ENCODE measurements around the gene HSPD1.
"Not testable (repeated sequence)": the region's sequence is repeated elsewhere in the genome, so short reads cannot be mapped to it uniquely, and the experiment has no call there.

Gene HSPD1

DNA sequence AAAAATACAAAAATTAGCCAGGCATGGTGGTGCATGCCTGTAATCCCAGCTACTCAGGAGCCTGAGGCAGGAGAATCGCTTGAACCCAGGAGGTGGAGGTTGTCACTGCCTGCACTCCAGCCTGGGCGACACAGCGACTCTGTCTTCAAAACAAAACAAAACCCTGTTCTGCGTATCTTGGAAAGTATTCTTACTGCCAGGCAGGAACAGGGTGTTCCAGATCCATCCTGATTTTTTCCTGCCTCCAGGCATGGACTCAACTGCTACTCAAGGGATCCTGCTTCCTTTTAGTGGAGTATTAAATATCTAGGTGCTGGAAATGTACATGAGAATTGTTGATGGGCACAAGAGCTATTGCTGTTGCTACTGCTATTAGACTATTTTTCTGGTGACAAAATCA is 12.3 kb downstream of the HSPD1 start:
- Histone ChIP-seq H3K36me3 (ENCODE audit: control insufficient read depth, insufficient read depth, low read length) (peaks cover 7% of the 10 kb centered on the region), H3K4me3 (ENCODE audit: low read length) (no peak overlapping the region), H3K9ac (ENCODE audit: low read length) (no peak overlapping the region), H3K4me1 (ENCODE audit: control insufficient read depth, insufficient read depth, low read length) (no peaks in the 10 kb centered on the region), H3K9me3 (ENCODE audit: control insufficient read depth, low read length) (no peaks in the 10 kb centered on the region), H3K27me3 (ENCODE audit: control insufficient read depth, insufficient read depth, low read length) (no peaks in the 10 kb centered on the region)

DNA sequence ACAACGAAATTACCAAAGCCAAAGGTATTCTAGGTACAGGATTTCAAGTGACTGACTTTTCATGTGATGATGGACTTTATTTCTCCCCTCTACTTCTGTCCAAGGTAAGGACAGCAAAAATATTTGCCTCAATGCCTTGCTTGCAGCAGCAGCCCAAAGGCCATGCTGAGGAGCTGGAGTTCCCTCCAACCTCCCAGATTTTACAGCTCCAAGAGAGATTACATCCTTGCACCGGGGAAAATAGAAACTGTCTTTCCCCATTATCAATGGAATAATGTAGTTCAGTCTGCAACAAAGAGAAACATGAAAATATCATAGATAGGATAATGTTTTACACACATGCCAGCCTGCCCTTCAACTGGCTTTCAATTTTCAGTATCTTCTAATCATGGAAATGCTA is 13.5 kb downstream of the HSPD1 start:
- Histone ChIP-seq H3K27me3 (ENCODE audit: control insufficient read depth, insufficient read depth, low read length) (no peaks in the 10 kb centered on the region), H3K4me1 (ENCODE audit: control insufficient read depth, insufficient read depth, low read length) (no peaks in the 10 kb centered on the region), H3K9me3 (ENCODE audit: control insufficient read depth, low read length) (no peaks in the 10 kb centered on the region), H3K36me3 (ENCODE audit: control insufficient read depth, insufficient read depth, low read length) (peaks cover 7% of the 10 kb centered on the region), H3K4me3 (ENCODE audit: low read length) (no peak overlapping the region), H3K9ac (ENCODE audit: low read length) (no peak overlapping the region)

DNA sequence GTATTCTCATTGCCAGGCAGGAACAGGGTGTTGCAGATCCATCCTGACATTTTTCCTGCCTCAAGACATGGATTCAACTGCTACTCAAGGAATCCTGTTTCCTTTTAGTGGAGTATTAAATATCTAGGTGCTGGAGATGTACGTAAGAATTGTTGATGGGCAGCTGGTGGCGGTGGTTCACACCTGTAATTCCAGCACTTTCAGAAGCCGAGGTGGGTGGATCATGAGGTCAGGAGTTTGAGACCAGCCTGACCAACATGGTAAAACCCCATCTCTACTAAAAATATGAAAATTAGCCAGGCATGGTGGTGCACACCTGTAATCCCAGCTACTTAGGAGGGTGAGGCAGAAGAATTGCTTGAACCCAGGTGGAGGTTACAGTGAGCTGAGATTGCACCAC is 15.4 kb downstream of the HSPD1 start:
- not testable (repeated sequence) for H3K27me3 ChIP-seq (ENCODE audit: control insufficient read depth, insufficient read depth, low read length); H3K4me3 ChIP-seq (ENCODE audit: low read length); H3K4me1 ChIP-seq (ENCODE audit: control insufficient read depth, insufficient read depth, low read length); H3K9me3 ChIP-seq (ENCODE audit: control insufficient read depth, low read length); H3K36me3 ChIP-seq (ENCODE audit: control insufficient read depth, insufficient read depth, low read length); H3K9ac ChIP-seq (ENCODE audit: low read length)

DNA sequence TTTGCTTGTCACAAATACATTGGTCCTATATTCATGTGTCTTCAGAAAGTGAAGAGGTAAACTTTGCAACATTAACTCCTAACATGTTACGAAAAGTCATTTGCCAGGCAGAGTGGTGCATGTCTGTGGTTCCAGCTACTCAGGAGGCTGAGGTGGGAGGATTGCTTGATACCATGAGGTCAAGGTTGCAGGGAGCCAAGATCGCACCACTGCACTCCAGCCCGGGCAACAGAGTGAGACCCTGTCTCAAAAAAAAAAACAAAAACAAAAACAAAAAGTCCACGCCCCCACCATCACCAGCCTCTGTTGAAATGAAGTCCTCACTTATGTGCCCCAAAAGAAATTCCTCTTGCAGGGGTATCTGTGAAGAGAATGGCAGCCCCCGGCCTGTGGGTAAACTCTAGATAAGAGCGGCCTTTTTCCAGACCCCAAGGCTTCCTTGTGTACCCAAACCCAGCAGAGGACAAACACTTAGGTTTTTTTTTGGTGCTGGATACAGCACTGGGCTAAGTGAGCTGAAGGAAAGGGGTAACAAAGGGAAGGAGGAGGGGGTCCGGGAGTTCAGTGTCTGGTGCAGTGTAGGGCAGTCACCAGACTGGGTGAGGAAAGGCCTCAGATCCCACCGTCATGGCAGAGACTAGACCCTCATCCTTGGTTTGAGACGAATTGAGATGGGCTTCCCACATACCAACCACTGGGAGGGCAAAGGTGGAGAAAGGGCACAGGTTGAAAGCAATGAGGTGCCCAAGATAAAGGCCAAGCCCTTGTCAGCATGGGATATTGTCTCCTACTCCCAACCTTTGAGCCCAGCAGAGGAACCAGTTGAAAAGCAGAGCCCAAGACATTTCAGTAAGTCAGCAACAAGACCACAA is 19.2 kb downstream of the HSPD1 start:
- peaks cover 10% of the 10 kb centered on the region for H3K36me3 ChIP-seq (ENCODE audit: control insufficient read depth, insufficient read depth, low read length)
- H3K4me3 ChIP-seq (ENCODE audit: low read length) = no peak overlapping the region
- H3K9ac ChIP-seq (ENCODE audit: low read length) = no peak overlapping the region
- no peaks in the 10 kb centered on the region for H3K9me3 ChIP-seq (ENCODE audit: control insufficient read depth, low read length)
- no peaks in the 10 kb centered on the region for H3K27me3 ChIP-seq (ENCODE audit: control insufficient read depth, insufficient read depth, low read length)
- no peaks in the 10 kb centered on the region for H3K4me1 ChIP-seq (ENCODE audit: control insufficient read depth, insufficient read depth, low read length)

DNA sequence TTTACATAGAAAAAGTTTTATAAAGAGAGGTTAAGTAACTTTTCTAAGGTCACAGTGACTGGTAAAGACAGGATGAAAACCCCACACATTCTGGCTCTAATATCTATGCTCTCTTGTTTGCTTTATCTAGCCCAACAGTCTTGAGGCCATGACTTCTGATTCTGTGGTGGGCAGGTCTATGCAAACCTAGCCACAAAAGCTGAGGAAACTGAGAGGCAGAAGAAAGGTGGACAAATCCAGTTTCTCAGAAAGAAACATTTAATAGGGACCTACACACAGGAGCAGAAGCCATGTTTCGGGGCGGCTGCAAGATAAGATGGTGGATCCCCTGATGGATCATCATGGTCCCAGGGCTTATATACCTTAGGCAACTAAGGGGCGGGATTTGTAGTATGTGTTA is 21.8 kb downstream of the HSPD1 start:
- H3K9ac ChIP-seq (ENCODE audit: low read length) = no peak overlapping the region
- H3K4me1 ChIP-seq (ENCODE audit: control insufficient read depth, insufficient read depth, low read length) = no peaks in the 10 kb centered on the region
- no peaks in the 10 kb centered on the region for H3K9me3 ChIP-seq (ENCODE audit: control insufficient read depth, low read length)
- no peak overlapping the region for H3K4me3 ChIP-seq (ENCODE audit: low read length)
- H3K36me3 ChIP-seq (ENCODE audit: control insufficient read depth, insufficient read depth, low read length) = peaks cover 10% of the 10 kb centered on the region
- no peaks in the 10 kb centered on the region for H3K27me3 ChIP-seq (ENCODE audit: control insufficient read depth, insufficient read depth, low read length)

DNA sequence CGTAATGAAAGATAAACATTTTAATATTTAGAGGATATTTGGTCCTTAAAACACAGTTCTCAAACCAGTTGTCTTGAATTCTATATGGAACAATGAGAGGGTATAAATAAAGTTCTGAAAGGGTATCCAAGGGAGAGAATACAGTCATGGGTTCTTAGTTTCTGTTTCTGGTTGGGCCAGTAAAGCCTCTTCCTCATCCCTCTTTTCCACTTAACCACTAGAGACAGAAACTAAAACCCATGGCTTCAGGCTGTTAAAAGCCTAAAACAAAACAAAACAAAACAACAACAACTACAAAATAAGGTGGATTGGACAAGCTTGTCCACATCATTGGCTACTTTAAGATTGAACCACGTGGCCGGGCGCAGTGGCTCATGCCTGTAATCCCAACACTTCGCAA is 27.5 kb downstream of the HSPD1 start:
- Histone ChIP-seq H3K36me3 (ENCODE audit: control insufficient read depth, insufficient read depth, low read length) (peaks cover 8% of the 10 kb centered on the region), H3K27me3 (ENCODE audit: control insufficient read depth, insufficient read depth, low read length) (no peaks in the 10 kb centered on the region), H3K4me1 (ENCODE audit: control insufficient read depth, insufficient read depth, low read length) (no peaks in the 10 kb centered on the region), H3K9ac (ENCODE audit: low read length) (no peak overlapping the region), H3K9me3 (ENCODE audit: control insufficient read depth, low read length) (no peaks in the 10 kb centered on the region), H3K4me3 (ENCODE audit: low read length) (no peak overlapping the region)

DNA sequence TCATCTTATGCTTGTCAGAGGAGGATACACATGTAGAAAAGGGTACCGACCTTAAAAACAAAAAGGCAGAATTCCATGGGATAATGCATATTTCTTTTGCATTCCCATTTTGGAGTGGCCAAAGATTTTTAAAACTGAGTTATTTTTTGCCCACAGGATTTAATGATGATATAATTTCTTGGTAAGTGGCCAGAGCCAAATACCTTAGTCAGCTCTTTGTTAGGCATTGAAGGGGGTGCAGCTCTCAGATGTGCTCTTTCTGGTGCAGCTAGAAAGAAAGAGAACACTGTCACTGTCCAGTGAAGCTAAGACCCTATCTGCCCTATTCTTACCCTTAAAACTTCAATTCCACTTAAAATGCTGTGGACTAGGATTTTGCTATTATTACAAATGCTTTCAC is 35.5 kb downstream of the HSPD1 start:
- H3K36me3 ChIP-seq (ENCODE audit: control insufficient read depth, insufficient read depth, low read length) = peaks cover 4% of the 10 kb centered on the region
- no peaks in the 10 kb centered on the region for H3K27me3 ChIP-seq (ENCODE audit: control insufficient read depth, insufficient read depth, low read length)

DNA sequence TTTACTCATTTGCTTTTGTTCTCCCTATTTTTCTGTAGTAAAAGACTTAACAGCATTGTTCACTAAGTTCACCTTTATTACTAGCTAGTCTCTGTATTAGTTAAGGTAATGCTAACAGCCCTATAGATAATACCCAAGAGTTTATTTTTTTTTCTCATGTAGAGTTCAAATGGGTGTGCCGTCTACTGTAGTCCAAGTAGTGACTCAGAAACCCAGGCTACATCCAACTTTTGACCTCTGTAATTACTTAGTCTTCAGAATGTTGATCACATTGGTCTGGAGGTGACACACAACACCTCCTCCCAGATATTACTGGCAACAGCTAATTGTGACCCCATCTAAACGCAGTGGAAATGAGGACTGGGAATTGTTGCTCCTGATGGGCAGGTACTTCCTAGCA is 38.6 kb downstream of the HSPD1 start:
- Histone ChIP-seq H3K9ac (ENCODE audit: low read length) (peak overlapping the region; percentile 10), H3K9me3 (ENCODE audit: control insufficient read depth, low read length) (no peaks in the 10 kb centered on the region), H3K4me1 (ENCODE audit: control insufficient read depth, insufficient read depth, low read length) (peaks cover 19% of the 10 kb centered on the region), H3K36me3 (ENCODE audit: control insufficient read depth, insufficient read depth, low read length) (no peaks in the 10 kb centered on the region), H3K4me3 (ENCODE audit: low read length) (no peak overlapping the region), H3K27me3 (ENCODE audit: control insufficient read depth, insufficient read depth, low read length) (no peaks in the 10 kb centered on the region)

More for the DNA sequence above, 35.5 kb downstream of the HSPD1 start:
- peaks cover 17% of the 10 kb centered on the region for H3K4me1 ChIP-seq (ENCODE audit: control insufficient read depth, insufficient read depth, low read length)
- H3K4me3 ChIP-seq (ENCODE audit: low read length) = no peak overlapping the region
- no peak overlapping the region for H3K9ac ChIP-seq (ENCODE audit: low read length)
- no peaks in the 10 kb centered on the region for H3K9me3 ChIP-seq (ENCODE audit: control insufficient read depth, low read length)

DNA sequence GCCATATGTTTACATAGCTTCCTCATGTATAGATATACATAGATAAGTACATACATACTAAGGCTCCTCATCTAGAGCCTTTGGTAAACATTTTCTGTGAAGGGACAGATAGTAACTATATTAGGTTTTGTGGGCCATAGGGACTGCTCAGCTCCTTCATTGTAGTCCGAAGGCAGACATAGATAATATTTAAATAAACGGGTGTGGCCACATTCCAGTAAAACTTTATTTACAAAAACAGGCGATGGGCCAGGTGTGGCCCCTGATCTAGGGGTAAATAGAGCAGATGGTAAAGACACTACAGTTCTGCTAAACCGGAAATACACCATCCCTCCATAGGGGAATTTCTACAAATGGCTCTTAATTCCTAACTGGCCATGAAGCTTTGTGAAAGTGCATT is 39.0 kb downstream of the HSPD1 start:
- Histone ChIP-seq H3K27me3 (ENCODE audit: control insufficient read depth, insufficient read depth, low read length) (no peaks in the 10 kb centered on the region), H3K9ac (ENCODE audit: low read length) (peak overlapping the region; percentile 10), H3K4me1 (ENCODE audit: control insufficient read depth, insufficient read depth, low read length) (peaks cover 19% of the 10 kb centered on the region), H3K36me3 (ENCODE audit: control insufficient read depth, insufficient read depth, low read length) (no peaks in the 10 kb centered on the region), H3K4me3 (ENCODE audit: low read length) (no peak overlapping the region), H3K9me3 (ENCODE audit: control insufficient read depth, low read length) (no peaks in the 10 kb centered on the region)

DNA sequence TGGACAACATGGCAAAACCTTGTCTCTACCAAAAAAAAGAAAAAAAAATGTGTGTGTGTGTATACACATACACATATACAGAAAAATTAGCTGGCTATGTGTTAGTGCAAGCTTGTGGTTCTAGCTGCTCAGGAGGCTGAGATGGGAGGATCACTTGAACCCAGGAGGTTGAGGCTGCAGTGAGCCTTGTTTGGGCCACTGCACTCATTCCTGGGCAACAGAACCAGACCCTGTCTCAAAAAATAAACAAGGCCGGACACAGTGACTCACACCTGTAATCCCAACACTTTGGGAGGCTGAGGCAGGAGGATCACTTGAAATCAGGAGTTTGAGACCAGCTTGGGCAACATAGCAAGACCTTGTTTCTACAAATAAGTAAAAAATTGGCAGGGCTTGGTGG is 44.2 kb downstream of the HSPD1 start:
- no peak overlapping the region for H3K9ac ChIP-seq (ENCODE audit: low read length)
- H3K4me3 ChIP-seq (ENCODE audit: low read length) = no peak overlapping the region
- peaks cover 16% of the 10 kb centered on the region for H3K4me1 ChIP-seq (ENCODE audit: control insufficient read depth, insufficient read depth, low read length)
- H3K27me3 ChIP-seq (ENCODE audit: control insufficient read depth, insufficient read depth, low read length) = no peaks in the 10 kb centered on the region
- no peaks in the 10 kb centered on the region for H3K9me3 ChIP-seq (ENCODE audit: control insufficient read depth, low read length)
- no peaks in the 10 kb centered on the region for H3K36me3 ChIP-seq (ENCODE audit: control insufficient read depth, insufficient read depth, low read length)

DNA sequence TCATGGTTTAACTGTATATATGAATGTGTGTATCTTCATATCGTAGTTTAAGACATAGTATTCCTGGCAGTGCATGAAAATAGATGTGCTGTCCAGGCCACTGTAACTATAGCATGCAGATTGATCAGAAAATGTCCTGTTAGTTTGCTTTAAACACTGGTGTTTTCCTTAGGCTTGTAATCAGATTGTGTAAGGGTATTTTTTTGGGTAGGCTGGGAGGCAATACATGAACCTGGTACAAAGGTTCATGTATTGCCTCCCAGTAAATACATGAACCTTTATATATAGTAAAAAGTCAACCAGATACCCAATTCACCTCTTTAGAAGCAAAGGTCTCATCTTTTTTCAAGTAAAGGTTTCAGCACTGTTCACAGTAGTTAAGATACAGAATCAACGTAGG is 44.7 kb downstream of the HSPD1 start:
- no peak overlapping the region for H3K4me3 ChIP-seq (ENCODE audit: low read length)
- no peaks in the 10 kb centered on the region for H3K9me3 ChIP-seq (ENCODE audit: control insufficient read depth, low read length)
- H3K27me3 ChIP-seq (ENCODE audit: control insufficient read depth, insufficient read depth, low read length) = no peaks in the 10 kb centered on the region
- H3K36me3 ChIP-seq (ENCODE audit: control insufficient read depth, insufficient read depth, low read length) = no peaks in the 10 kb centered on the region
- H3K9ac ChIP-seq (ENCODE audit: low read length) = peak overlapping the region; percentile 100
- peaks cover 12% of the 10 kb centered on the region for H3K4me1 ChIP-seq (ENCODE audit: control insufficient read depth, insufficient read depth, low read length)

DNA sequence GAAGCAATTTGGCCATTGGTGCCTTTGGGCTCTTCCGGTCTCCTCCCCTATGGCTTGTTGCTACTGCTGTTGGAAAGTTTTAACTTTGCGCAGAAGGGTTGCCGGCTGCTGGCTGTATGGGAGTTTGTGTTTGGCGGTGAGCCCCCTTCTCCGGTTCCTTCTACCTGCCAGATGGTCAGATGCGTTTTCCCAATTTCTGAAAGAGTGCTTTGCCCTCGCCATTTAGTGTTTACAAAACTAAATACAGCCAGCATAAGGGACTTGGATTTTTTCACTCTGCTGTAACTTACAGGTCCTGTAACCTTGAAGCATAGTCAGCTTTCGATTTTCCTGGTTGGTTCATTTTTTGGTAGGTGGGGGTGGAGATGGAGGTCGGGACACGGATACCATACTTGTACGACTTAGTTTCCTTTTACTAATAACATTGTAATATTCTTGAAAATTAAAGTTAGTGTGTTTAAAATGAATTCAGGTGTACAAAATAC is 45.7 kb downstream of the HSPD1 start:
- H3K9ac ChIP-seq (ENCODE audit: low read length) = peak overlapping the region; percentile 100
- peaks cover 5% of the 10 kb centered on the region for H3K4me1 ChIP-seq (ENCODE audit: control insufficient read depth, insufficient read depth, low read length)
- H3K4me3 ChIP-seq (ENCODE audit: low read length) = peak overlapping the region; percentile 100
- H3K27me3 ChIP-seq (ENCODE audit: control insufficient read depth, insufficient read depth, low read length) = no peaks in the 10 kb centered on the region
- no peaks in the 10 kb centered on the region for H3K9me3 ChIP-seq (ENCODE audit: control insufficient read depth, low read length)
- no peaks in the 10 kb centered on the region for H3K36me3 ChIP-seq (ENCODE audit: control insufficient read depth, insufficient read depth, low read length)

Measured in mucosa of stomach (tissue), 1 donor.